Stimulated activated CD4-positive, alpha-beta T cell treated with anti-CD3 and anti-CD28 coated beads, TNF-alpha, amount 100 ng/mL, for 4 hours (primary cell): Measurements from ENCODE around the gene RAB34.
"Not testable (repeated sequence)": the region's sequence is repeated elsewhere in the genome, so short reads cannot be mapped to it uniquely, and the experiment has no call there.

ENCODE experiments used
- DNase-seq, 3 experiments: peaks; one replicate each; pipeline ENCODE4 v3.0.0-alpha.2; 2020; ENCODE audit warnings: low read depth in 3 of 3

RAB34 gene

GRCh38 chr17:28746611-28747050, 29.0 kb upstream of the RAB34 start:
- DNase-seq: no peak

- no peak for DNase-seq
Measured at GRCh38 chr17:28745786-28746411, 28.2 kb upstream of the RAB34 start.

- DNase-seq: no peak
Measured at GRCh38 chr17:28744972-28745785, 27.5 kb upstream of the RAB34 start.

DNA sequence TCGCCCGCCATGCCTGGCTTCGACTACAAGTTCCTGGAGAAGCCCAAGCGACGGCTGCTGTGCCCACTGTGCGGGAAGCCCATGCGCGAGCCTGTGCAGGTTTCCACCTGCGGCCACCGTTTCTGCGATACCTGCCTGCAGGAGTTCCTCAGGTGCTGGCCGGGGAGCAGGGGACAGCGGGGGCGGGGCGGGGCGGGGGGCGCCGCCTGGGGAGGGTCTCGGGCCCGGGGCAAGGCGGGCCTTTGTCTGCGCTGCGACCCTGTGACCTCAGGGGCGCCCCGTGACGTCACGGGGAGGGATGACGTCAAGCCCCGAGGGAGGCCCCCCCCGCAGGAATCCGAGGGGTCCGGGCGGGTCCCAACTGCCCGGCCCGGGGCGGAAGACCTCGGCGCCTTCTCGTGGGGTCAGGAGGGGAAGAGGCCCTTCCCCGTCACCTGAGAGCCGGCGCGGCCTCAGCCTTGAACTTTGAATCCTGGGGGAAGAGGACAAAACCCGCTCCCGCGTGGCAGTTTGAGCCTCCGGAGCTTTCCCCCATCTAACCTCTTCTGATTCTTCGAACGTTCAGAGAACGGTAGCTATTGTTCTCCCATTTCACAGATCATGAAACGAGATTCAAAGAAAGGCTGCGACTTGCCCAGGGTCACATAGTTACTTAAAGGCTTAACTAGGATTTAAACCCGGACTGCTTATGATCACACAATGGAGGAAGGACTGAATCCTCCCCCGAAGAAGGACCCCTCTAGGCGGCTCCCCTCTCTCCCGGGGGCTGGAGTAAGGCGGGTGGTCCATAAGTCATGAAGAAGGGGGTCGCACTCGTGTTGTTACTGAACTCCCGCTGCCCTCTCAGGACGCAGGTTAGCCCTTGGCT, 26.7 kb upstream of the RAB34 start:
- peak; percentile 46 to 71 (median 56) for DNase-seq

DNA sequence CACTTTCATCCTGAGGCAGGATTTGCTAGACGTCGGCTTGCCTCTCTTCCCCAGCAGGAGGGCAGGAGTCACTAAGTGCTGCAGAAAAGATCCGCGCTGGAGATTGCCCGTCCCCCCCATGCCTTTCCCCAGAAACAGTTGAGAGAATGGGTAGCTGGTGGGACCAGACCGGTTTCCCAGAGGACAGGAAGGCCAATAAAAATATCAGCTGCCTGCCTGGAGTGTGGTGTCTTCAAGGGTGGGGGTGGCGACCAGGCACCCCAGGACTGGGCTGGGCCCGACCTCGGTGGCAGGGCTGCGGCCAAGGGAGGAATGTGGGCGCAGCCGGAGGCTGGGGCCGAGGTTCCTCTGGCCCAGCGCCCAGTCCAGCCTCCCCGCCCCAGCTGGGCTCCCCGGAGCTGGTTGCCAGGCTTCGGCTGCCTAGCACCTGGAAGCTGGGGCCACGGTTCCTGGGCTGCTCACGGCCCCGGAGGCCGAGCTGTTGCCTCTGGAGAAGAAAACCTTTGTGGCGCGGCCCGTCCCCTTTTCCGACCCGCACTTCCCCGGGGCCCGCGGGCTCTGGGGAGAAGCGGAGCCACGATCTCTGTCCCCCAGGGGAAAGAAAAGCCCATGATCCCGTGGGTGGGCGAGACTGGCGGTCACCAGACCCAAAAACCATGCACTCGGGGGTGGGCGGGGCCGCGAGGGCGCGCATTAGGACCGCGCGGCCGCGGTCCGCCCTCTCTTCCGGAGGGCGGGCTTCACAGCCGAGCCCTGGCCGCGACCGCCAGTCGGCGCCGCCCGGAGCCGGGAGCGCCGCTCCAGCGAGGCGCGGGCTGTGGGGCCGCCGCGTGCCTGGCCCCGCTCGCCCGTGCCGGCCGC, 25.8 kb upstream of the RAB34 start, which contains the start of gene TRAF4:
Gene TRAF4 (plus strand): TSS at position 769 of the 861 bp plus-strand sequence. CDS start 102 bp downstream, outside the sequence.
- peak; percentile 62 to 72 (median 65) for DNase-seq

DNA sequence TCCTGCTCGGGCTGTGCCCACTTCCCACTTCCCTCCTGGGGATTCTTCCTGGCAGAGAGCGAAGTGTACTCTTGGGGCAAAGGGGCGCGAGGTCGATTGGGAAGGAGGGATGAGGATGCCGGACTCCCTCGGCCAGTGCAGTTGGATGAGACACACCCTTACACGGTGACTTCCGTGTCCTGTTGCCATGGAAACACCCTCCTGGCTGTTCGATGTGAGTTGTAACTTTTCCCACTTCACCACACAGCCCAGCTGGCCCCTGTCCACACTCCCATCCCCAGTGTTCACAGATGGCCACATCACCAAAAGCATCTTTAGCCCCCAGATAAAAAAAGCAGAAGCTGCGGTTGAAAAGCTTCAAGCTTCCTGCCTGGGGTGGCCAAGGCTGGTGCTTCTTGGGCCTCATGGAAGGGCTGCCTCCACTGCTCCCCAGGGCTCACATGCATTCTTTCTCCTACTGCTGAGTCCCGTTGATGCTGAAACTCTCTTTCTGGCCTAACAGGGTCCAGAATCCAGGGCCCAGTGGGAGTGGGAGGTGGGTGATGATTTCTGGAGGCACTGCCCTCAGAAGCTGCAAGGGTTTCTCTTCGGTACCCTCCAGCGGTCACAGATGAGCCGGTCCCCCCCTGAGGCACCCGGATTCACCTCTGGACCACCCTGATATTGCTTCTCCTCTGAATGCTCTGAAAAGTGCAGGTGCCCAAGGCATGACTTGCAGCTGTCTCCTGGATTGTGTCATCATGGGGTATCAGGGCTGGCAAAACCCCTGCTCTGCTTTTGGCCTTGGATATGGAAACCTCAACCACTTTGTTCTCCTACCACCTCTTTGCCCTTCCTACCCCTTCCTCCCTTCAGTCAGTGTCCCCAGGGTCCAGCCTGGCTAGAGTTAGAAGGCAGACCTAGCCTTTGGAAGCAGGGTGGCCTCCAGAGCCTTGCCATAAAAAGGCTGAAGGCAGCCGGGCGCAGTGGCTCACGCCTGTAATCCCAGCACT, 24.0 kb upstream of the RAB34 start:
- DNase-seq: no peak

- DNase-seq: no peak
Measured at GRCh38 chr17:28740406-28741357, 23.0 kb upstream of the RAB34 start.

GRCh38 chr17:28738680-28739384, 21.2 kb upstream of the RAB34 start:
- DNase-seq: peak in 2 of 3 experiments; percentile 61 to 65

GRCh38 chr17:28737770-28738679, 20.4 kb upstream of the RAB34 start:
- DNase-seq: no peak

DNA sequence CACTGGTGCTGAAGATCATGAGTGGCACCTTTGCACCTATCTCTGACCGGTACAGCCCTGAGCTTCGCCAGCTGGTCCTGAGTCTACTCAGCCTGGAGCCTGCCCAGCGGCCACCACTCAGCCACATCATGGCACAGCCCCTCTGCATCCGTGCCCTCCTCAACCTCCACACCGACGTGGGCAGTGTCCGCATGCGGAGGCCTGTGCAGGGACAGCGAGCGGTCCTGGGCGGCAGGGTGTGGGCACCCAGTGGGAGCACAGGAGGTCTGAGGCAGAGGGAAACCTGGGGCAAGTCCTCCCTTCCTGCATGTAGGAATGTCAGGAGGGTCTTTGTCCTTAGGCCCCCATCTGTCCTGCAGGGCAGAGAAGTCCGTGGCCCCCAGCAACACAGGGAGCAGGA, 19.6 kb upstream of the RAB34 start:
- no peak for DNase-seq

- DNase-seq: not testable (repeated sequence)
Measured at GRCh38 chr17:28735913-28736769, 18.5 kb upstream of the RAB34 start.

GRCh38 chr17:28735242-28735722, 17.6 kb upstream of the RAB34 start:
- DNase-seq: no peak

DNA sequence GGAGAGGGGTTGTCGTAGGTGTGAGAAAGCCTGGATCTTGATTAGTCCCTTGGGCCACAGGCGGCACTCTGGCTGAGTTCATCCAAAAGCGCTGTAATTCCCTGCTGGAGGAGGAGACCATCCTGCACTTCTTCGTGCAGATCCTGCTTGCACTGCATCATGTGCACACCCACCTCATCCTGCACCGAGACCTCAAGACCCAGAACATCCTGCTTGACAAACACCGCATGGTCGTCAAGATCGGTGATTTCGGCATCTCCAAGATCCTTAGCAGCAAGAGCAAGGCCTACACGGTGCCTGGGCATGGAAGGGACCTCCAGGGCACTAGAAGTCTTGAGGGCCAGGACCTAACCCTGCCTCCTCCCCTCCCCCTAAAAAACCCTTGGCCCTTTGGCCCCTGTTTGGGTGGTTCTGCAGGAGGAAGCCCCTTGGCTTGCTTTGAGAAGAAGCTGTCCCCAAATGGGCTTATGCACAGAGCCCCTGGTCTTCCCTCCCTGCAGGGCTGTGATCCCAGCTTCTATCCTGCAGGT, 17.1 kb upstream of the RAB34 start:
- no peak for DNase-seq

DNA sequence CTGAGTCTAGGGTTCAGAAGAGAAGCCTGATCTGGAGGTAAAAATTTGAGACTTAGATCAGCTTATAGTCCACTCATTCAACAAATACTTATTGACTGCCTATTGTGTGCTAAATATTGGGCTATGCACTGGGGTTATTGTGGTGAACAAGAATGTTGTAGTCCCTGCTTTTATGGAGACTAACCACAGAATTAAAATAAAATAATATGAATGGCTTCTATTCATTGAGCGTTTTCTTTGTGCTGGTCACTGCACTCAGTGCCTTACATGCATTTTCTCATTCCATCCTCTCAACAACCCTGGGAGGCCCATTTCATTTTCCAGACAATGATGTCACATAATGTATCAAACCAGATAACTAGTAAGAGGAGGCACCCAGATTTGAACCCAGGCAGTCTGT, 15.7 kb upstream of the RAB34 start:
- DNase-seq: no peak

GRCh38 chr17:28729950-28730330, 12.3 kb upstream of the RAB34 start:
- no peak for DNase-seq
